Measurements from ENCODE around the gene ALG14.
"Not testable (repeated sequence)": the region's sequence is repeated elsewhere in the genome, so short reads cannot be mapped to it uniquely, and the experiment has no call there.

The ALG14 gene

DNA sequence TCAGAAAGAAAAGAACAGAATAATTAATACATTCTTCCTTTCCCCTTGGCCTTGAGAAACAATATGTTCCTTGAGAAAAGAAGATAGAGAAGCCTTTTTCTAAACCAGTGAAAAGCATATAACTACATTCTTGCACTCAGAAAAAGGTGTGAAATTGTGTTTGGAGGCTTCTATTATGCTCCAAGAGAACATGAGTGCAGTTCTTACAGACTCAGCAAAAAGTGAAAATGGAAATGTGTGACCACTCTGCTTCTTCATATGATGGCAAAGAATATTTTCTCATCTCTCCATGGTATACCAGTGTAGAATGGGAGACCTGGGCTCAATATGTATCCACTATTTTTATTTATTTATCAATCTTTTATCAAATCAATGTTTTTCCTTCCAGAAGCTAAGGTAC is 43.2 kb downstream of the ALG14 start:
- Histone ChIP-seq H3K27me3 (ENCODE audit: control insufficient read depth in 2 of 2, insufficient read depth in 2 of 2, low read length in 2 of 2) (no peaks in the 10 kb centered on the region), H3K4me3 (ENCODE audit: low read length in 2 of 2) (no peak overlapping the region), H3K4me1 (ENCODE audit: control insufficient read depth in 2 of 2, insufficient read depth in 2 of 2, low read length in 2 of 2) (no peaks in the 10 kb centered on the region), H3K36me3 (ENCODE audit: control insufficient read depth in 2 of 2, insufficient read depth in 2 of 2, low read length in 2 of 2) (peaks cover 0 to 6% of the 10 kb centered on the region in 2 donors), H3K9ac (ENCODE audit: low read depth in 1 of 2, low read length in 2 of 2) (no peak overlapping the region), H3K9me3 (ENCODE audit: control insufficient read depth in 2 of 2, low read length in 2 of 2) (no peaks in the 10 kb centered on the region), H3K27ac (ENCODE audit: low read depth in 2 of 2, low read length in 2 of 2) (no peak overlapping the region)

DNA sequence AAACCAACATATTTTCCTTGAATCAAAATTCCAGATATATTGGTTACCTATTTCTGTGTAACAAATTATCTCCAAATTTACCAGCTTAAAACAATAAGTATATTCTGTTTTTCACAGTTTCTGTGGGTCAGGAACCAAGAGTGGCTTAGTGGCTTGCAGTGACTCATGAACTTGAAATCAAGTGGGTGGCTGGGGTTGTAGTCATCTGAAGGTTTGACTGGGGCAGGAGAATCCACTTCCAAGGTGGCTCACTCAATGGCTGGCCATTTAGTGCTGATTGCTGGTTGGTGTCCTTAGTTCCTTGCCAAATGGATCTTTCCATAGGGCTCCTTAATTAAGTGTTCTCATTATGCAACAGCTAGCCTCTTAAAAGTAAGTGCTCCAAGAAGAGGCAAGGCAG is 43.8 kb downstream of the ALG14 start:
- Histone ChIP-seq H3K4me1 (ENCODE audit: control insufficient read depth in 2 of 2, insufficient read depth in 2 of 2, low read length in 2 of 2) (no peaks in the 10 kb centered on the region), H3K9ac (ENCODE audit: low read depth in 1 of 2, low read length in 2 of 2) (no peak overlapping the region), H3K4me3 (ENCODE audit: low read length in 2 of 2) (no peak overlapping the region), H3K9me3 (ENCODE audit: control insufficient read depth in 2 of 2, low read length in 2 of 2) (no peaks in the 10 kb centered on the region), H3K36me3 (ENCODE audit: control insufficient read depth in 2 of 2, insufficient read depth in 2 of 2, low read length in 2 of 2) (peaks cover 0 to 7% of the 10 kb centered on the region in 2 donors), H3K27me3 (ENCODE audit: control insufficient read depth in 2 of 2, insufficient read depth in 2 of 2, low read length in 2 of 2) (no peaks in the 10 kb centered on the region), H3K27ac (ENCODE audit: low read depth in 2 of 2, low read length in 2 of 2) (no peak overlapping the region)

DNA sequence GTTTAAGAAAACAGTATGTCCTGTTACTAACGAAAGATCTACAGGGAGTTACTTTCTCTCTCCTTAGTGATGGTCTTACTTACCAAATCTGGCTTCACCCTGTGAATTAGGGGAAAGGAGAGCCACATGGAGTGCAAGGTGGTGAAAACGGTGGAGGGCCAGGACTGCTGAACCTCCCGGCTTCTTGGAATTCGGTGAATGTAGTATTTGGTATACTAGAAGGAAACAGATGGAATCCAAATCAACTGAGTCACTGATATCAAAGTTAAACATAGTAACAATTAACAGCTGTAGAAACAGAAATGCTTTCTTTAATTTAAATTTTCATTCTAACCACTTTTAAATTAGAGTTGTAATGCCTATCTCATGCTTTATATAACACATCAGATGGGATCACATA is 45.7 kb downstream of the ALG14 start:
- Histone ChIP-seq H3K27ac (ENCODE audit: low read depth in 2 of 2, low read length in 2 of 2) (no peak overlapping the region), H3K27me3 (ENCODE audit: control insufficient read depth in 2 of 2, insufficient read depth in 2 of 2, low read length in 2 of 2) (no peaks in the 10 kb centered on the region), H3K4me3 (ENCODE audit: low read length in 2 of 2) (no peak overlapping the region), H3K9ac (ENCODE audit: low read depth in 1 of 2, low read length in 2 of 2) (no peak overlapping the region), H3K4me1 (ENCODE audit: control insufficient read depth in 2 of 2, insufficient read depth in 2 of 2, low read length in 2 of 2) (peaks cover 0 to 2% of the 10 kb centered on the region in 2 donors), H3K36me3 (ENCODE audit: control insufficient read depth in 2 of 2, insufficient read depth in 2 of 2, low read length in 2 of 2) (peaks cover 0 to 7% of the 10 kb centered on the region in 2 donors), H3K9me3 (ENCODE audit: control insufficient read depth in 2 of 2, low read length in 2 of 2) (no peaks in the 10 kb centered on the region)

DNA sequence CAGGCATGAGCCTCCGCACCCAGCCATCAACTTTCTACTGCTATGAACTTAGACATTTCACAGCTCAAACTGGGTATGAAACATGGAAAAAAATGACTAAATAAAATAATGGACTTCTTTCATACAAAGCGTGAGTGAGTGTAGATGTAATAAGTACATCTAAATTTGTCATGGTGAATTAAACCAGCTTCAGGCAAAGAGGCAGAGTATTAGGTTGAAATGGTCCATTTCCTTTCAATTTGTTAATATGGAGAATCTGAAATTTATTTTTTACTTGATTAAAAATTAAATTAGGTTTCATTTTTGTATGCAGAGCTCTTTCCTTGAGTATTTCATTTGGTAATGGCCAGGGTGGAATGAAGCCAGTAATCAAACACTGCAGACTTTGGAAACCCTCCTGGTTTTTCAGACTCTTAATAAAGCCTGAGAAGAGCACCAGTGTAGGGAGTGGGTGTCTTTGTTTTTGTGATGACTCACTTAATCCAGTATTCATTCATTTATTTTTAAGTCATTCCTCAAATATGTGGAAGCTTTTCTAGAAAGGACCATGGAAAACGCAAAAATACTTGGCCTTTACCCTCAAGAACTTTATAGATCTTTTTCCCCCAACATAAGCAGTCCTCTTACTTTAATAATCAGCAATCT is 49.2 kb downstream of the ALG14 start:
- Histone ChIP-seq H3K4me1 (ENCODE audit: control insufficient read depth in 2 of 2, insufficient read depth in 2 of 2, low read length in 2 of 2) (peaks cover 5 to 9% of the 10 kb centered on the region in 2 donors), H3K36me3 (ENCODE audit: control insufficient read depth in 2 of 2, insufficient read depth in 2 of 2, low read length in 2 of 2) (peaks cover 0 to 7% of the 10 kb centered on the region in 2 donors), H3K27ac (ENCODE audit: low read depth in 2 of 2, low read length in 2 of 2) (peak overlapping the region in 1 of 2 donors; percentile 22), H3K9ac (ENCODE audit: low read depth in 1 of 2, low read length in 2 of 2) (no peak overlapping the region), H3K27me3 (ENCODE audit: control insufficient read depth in 2 of 2, insufficient read depth in 2 of 2, low read length in 2 of 2) (no peaks in the 10 kb centered on the region), H3K4me3 (ENCODE audit: low read length in 2 of 2) (no peak overlapping the region), H3K9me3 (ENCODE audit: control insufficient read depth in 2 of 2, low read length in 2 of 2) (no peaks in the 10 kb centered on the region)

DNA sequence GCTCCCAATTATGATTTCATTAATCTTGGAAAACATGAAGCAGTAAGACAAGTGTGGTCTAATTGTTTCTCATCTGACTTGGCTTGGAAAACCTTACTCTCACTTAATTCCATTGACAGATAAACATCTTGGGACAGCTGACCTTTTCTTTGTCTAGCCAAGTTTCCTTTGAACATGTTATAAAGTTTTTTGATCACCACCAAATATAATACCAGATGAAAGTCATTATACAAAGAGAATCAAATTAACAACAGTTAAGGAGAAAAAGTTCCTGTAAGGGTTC is 50.2 kb downstream of the ALG14 start:
- Histone ChIP-seq H3K9me3 (ENCODE audit: control insufficient read depth in 2 of 2, low read length in 2 of 2) (no peaks in the 10 kb centered on the region), H3K36me3 (ENCODE audit: control insufficient read depth in 2 of 2, insufficient read depth in 2 of 2, low read length in 2 of 2) (peaks cover 0 to 7% of the 10 kb centered on the region in 2 donors), H3K4me3 (ENCODE audit: low read length in 2 of 2) (peak overlapping the region in 1 of 2 donors; percentile 22), H3K4me1 (ENCODE audit: control insufficient read depth in 2 of 2, insufficient read depth in 2 of 2, low read length in 2 of 2) (peaks cover 8 to 10% of the 10 kb centered on the region in 2 donors), H3K9ac (ENCODE audit: low read depth in 1 of 2, low read length in 2 of 2) (no peak overlapping the region), H3K27ac (ENCODE audit: low read depth in 2 of 2, low read length in 2 of 2) (no peak overlapping the region), H3K27me3 (ENCODE audit: control insufficient read depth in 2 of 2, insufficient read depth in 2 of 2, low read length in 2 of 2) (no peaks in the 10 kb centered on the region)

DNA sequence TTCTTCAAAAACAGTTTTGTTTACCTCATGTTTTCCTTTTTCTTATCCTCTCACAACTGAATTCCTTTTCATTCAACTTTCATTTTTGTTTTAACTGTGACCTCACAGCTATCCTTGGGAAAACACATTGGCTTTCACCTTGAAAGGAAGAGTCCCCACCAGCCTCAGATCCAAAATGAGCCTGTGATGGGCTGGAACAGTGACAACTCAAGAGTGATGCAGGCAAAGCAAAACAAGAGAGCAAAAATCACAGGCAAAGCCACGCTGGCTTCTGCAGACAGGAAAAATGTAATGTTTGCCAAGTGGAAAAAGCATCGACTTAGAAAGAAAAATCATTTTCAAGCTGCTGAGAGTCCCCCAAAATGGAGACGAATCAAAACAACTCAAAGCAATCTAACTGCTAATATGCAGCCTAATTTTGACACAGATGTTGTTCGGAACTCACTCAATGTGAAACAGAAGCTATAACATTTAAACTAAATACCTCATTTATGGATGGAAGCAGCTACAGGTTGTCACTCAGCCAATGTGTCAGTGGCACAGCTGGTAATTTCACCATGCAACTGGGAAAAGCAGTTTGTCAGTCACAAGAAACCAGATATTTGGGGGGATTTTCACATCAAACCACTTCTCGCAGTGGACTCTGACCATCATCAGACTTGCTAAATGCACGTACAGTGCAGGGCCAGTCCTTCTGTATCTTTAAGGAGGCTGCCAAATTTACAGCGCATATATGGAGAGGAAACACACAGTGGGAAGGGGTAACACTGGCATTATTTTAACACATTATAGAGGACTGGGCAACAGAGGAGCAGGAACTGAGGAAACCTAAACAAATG is 50.7 kb downstream of the ALG14 start:
- H3K4me3 ChIP-seq (ENCODE audit: low read length in 2 of 2): peak overlapping the region in 1 of 2 donors; percentile 22
- H3K4me1 ChIP-seq (ENCODE audit: control insufficient read depth in 2 of 2, insufficient read depth in 2 of 2, low read length in 2 of 2): peaks cover 8 to 10% of the 10 kb centered on the region in 2 donors
- peak overlapping the region; percentile 44 to 46 for H3K27ac ChIP-seq (ENCODE audit: low read depth in 2 of 2, low read length in 2 of 2)
- H3K9me3 ChIP-seq (ENCODE audit: control insufficient read depth in 2 of 2, low read length in 2 of 2): no peaks in the 10 kb centered on the region
- peak overlapping the region in 1 of 2 donors; percentile 9 for H3K9ac ChIP-seq (ENCODE audit: low read depth in 1 of 2, low read length in 2 of 2)
- H3K27me3 ChIP-seq (ENCODE audit: control insufficient read depth in 2 of 2, insufficient read depth in 2 of 2, low read length in 2 of 2): no peaks in the 10 kb centered on the region
- peaks cover 0 to 7% of the 10 kb centered on the region in 2 donors for H3K36me3 ChIP-seq (ENCODE audit: control insufficient read depth in 2 of 2, insufficient read depth in 2 of 2, low read length in 2 of 2)

DNA sequence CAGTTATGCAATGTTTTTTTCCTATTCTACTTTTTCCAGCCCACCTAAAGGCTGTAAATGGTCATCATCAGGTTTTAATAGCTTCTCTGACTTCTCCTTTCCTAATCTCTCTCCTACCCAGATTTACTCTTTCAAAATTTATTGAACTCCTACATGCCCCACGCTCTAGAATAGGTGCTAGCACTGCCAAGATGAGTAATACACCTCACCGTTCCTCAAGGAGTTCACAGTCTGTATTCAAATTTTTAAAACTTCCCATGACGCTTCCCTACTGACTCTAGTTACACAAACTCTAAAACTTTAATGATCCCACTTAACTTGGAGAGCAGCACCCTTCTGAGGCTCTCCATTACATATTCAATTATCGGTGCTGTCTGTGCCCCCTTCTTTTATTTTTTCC is 51.6 kb downstream of the ALG14 start:
- no peaks in the 10 kb centered on the region for H3K27me3 ChIP-seq (ENCODE audit: control insufficient read depth in 2 of 2, insufficient read depth in 2 of 2, low read length in 2 of 2)
- H3K4me3 ChIP-seq (ENCODE audit: low read length in 2 of 2): no peak overlapping the region
- H3K4me1 ChIP-seq (ENCODE audit: control insufficient read depth in 2 of 2, insufficient read depth in 2 of 2, low read length in 2 of 2): peaks cover 8 to 10% of the 10 kb centered on the region in 2 donors
- H3K9me3 ChIP-seq (ENCODE audit: control insufficient read depth in 2 of 2, low read length in 2 of 2): no peaks in the 10 kb centered on the region
- H3K36me3 ChIP-seq (ENCODE audit: control insufficient read depth in 2 of 2, insufficient read depth in 2 of 2, low read length in 2 of 2): peaks cover 0 to 7% of the 10 kb centered on the region in 2 donors
- H3K27ac ChIP-seq (ENCODE audit: low read depth in 2 of 2, low read length in 2 of 2): peak overlapping the region; percentile 44 to 46
- H3K9ac ChIP-seq (ENCODE audit: low read depth in 1 of 2, low read length in 2 of 2): no peak overlapping the region

DNA sequence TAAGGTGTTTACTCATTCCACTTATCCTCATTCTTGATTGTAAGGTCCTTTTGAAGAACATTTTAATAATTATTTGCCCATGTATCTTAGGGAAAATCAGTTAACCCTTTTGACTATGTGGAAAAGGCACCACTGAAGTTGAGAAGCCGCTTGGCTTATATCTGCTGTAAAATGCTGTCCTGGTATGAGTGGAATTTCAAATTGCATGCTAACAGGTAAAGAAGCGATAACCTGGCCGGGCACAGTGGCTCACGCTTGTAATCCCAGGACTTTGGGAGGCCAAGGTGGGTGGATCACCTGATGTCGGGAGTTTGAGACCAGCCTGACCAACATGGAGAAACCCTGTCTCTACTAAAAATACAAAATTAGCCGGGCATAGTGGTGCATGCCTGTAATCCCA is 53.3 kb downstream of the ALG14 start:
- H3K9me3 ChIP-seq (ENCODE audit: control insufficient read depth in 2 of 2, low read length in 2 of 2); H3K9ac ChIP-seq (ENCODE audit: low read depth in 1 of 2, low read length in 2 of 2); H3K36me3 ChIP-seq (ENCODE audit: control insufficient read depth in 2 of 2, insufficient read depth in 2 of 2, low read length in 2 of 2); H3K27me3 ChIP-seq (ENCODE audit: control insufficient read depth in 2 of 2, insufficient read depth in 2 of 2, low read length in 2 of 2); H3K4me3 ChIP-seq (ENCODE audit: low read length in 2 of 2); H3K27ac ChIP-seq (ENCODE audit: low read depth in 2 of 2, low read length in 2 of 2): not testable (repeated sequence)
- H3K4me1 ChIP-seq (ENCODE audit: control insufficient read depth in 2 of 2, insufficient read depth in 2 of 2, low read length in 2 of 2): peaks cover 8 to 10% of the 10 kb centered on the region in 2 donors

DNA sequence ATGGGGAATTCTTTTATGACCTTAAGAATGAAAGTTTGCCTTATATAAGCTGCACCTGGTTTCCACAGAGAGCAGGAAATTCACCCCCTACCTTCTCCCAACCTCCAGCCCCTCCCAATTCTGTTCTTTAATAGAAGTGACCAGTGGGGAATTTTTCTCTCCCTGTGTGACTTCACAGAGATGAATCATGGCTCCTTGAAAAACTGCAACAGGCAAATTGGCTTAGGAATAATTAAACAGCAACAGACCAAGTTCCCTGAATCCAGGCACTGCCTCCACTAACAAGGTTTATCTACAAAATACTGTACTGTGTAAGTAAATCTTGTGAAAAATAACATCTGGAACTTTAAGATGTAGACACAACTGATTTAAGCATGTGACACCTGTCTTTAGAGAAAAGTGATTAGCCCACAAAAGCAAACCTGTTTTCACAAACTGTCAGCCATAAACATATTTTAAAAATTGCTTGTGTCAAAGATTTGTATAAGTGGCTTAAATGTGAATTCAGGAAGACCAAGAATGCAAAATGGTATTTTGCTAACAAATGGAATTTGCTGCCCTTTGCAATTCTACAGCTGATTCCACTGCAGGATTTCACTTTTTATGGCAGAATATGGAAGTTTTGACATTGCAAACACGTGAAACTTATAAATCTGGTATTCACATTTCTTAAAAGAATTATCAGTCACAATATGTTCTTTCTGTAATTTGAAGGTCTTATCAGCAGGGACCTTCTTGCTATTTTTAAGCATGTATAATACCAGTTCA is 54.0 kb downstream of the ALG14 start:
- no peaks in the 10 kb centered on the region for H3K36me3 ChIP-seq (ENCODE audit: control insufficient read depth in 2 of 2, insufficient read depth in 2 of 2, low read length in 2 of 2)
- peaks cover 8 to 10% of the 10 kb centered on the region in 2 donors for H3K4me1 ChIP-seq (ENCODE audit: control insufficient read depth in 2 of 2, insufficient read depth in 2 of 2, low read length in 2 of 2)
- H3K27me3 ChIP-seq (ENCODE audit: control insufficient read depth in 2 of 2, insufficient read depth in 2 of 2, low read length in 2 of 2): no peaks in the 10 kb centered on the region
- H3K9me3 ChIP-seq (ENCODE audit: control insufficient read depth in 2 of 2, low read length in 2 of 2): no peaks in the 10 kb centered on the region
- H3K4me3 ChIP-seq (ENCODE audit: low read length in 2 of 2): no peak overlapping the region
- H3K9ac ChIP-seq (ENCODE audit: low read depth in 1 of 2, low read length in 2 of 2): no peak overlapping the region
- H3K27ac ChIP-seq (ENCODE audit: low read depth in 2 of 2, low read length in 2 of 2): no peak overlapping the region

DNA sequence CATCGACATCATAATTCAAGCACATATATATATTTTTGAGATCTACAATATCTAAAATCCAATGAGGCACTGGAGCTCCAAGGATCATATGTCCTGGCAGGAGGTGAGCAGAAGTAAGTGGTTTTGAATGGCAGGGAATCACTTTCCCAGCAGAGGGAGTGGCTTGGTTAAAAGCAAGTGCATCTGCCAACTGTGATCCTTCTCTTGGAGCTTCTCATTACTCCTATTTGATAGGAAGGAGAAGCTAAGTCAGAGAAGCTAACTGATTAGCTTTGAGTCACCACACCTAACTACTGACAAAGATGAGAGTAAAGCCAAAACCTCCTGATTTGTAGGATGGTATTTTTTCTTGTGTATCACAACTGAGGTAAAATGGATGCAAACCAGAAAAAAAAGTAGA is 55.0 kb downstream of the ALG14 start:
- no peak overlapping the region for H3K27ac ChIP-seq (ENCODE audit: low read depth in 2 of 2, low read length in 2 of 2)
- H3K4me3 ChIP-seq (ENCODE audit: low read length in 2 of 2): no peak overlapping the region
- peaks cover 8 to 10% of the 10 kb centered on the region in 2 donors for H3K4me1 ChIP-seq (ENCODE audit: control insufficient read depth in 2 of 2, insufficient read depth in 2 of 2, low read length in 2 of 2)
- no peaks in the 10 kb centered on the region for H3K27me3 ChIP-seq (ENCODE audit: control insufficient read depth in 2 of 2, insufficient read depth in 2 of 2, low read length in 2 of 2)
- H3K9me3 ChIP-seq (ENCODE audit: control insufficient read depth in 2 of 2, low read length in 2 of 2): no peaks in the 10 kb centered on the region
- H3K36me3 ChIP-seq (ENCODE audit: control insufficient read depth in 2 of 2, insufficient read depth in 2 of 2, low read length in 2 of 2): no peaks in the 10 kb centered on the region
- no peak overlapping the region for H3K9ac ChIP-seq (ENCODE audit: low read depth in 1 of 2, low read length in 2 of 2)
